22Rv1 (cell line): Measurements from ENCODE around the gene FILIP1L.

Source experiments
- ZFX ChIP-seq: fragments of 450-650 bp; IDR thresholded peaks from 2 replicates; pipeline ENCODE4 v1.6.1; 2017; ENCODE audit warnings: antibody characterized with exemption, borderline replicate concordance
- TF ChIP-seq, protein P1 (sequence below): fragments of 450-650 bp; IDR thresholded peaks from 2 replicates; pipeline ENCODE4 v1.5.1; 2017; ENCODE audit warnings: mild to moderate bottlenecking

DNA sequence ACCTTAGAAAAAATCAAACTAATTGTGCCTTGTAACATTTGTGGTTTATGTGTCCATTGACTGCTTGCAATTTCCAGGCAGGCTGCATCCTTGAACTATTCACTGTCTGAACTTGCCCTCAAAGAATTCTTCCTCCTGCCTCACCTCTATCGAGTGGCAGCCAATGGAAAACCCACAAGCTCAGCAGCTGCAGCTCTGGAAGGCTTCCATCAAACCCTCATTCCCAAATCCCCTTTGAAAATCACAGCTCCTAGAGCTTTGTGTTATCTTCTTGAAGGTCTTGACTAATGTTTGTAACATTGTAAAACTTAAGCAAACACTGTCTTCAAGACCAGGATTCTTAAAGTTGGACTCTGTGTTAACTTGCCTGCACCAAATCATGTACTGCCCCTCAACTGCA, 81.1 kb downstream of the FILIP1L start:
- TF ChIP-seq, protein P1, sequence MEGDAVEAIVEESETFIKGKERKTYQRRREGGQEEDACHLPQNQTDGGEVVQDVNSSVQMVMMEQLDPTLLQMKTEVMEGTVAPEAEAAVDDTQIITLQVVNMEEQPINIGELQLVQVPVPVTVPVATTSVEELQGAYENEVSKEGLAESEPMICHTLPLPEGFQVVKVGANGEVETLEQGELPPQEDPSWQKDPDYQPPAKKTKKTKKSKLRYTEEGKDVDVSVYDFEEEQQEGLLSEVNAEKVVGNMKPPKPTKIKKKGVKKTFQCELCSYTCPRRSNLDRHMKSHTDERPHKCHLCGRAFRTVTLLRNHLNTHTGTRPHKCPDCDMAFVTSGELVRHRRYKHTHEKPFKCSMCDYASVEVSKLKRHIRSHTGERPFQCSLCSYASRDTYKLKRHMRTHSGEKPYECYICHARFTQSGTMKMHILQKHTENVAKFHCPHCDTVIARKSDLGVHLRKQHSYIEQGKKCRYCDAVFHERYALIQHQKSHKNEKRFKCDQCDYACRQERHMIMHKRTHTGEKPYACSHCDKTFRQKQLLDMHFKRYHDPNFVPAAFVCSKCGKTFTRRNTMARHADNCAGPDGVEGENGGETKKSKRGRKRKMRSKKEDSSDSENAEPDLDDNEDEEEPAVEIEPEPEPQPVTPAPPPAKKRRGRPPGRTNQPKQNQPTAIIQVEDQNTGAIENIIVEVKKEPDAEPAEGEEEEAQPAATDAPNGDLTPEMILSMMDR = no peak
- no peak for TF ChIP-seq ZFX
